HG03571 (cell line): ENCODE results near the gene OR4Q2.
"Not testable (repeated sequence)": the region's sequence is repeated elsewhere in the genome, so short reads cannot be mapped to it uniquely, and the experiment has no call there.

ENCODE experiments used
- ATAC-seq: cut with Tn5 transposase; IDR thresholded peaks from one replicate; pipeline ENCODE4 v1.9.1; 2021; ENCODE audit not compliant: unreplicated experiment

The OR4Q2 gene

GRCh38 chr14:20001863-20002262, at the start of gene OR4Q2:
Gene OR4Q2 (plus strand): TSS chr14:20002163.
- ATAC-seq, result no peak

DNA sequence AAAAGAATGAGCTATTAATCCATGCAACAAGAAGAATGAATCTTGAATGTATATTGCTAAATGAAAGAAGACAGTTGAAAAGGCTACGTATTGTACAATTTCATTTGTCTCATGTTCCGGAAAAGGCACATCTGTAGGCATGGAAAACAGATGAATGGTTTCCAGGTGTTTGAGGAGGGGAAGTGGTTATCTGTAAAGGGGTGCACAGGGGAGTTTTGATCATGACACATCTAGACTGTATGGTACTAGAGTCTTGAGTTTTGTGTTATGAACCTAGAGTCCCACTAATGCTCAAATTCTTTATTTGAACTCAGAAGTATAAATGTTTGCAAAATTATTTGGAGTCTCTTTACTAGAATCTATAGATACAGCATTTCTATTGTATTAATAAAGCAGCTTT, 32.2 kb upstream of the OR4Q2 start:
- not testable (repeated sequence) for ATAC-seq

GRCh38 chr14:19974844-19975243, 27.1 kb upstream of the OR4Q2 start:
- no peak for ATAC-seq

DNA sequence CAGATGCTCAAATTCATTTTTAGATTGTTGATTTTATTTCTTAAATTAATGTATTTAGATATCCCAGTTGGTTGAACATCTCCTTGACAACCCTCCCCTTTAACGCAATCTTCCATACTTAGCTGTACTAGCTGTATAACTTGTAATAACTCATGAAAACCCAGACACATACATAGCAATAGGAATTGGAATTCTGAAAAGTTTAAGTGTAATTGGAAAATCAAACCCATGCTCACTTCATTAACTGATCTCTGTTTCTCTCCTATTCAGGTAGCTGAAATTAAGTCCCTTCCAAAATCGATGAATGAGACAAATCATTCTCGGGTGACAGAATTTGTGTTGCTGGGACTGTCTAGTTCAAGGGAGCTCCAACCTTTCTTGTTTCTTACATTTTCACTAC, 26.7 kb upstream of the OR4Q2 start, which contains the start of gene OR4K15:
Gene OR4K15, plus strand, starts transcription at position 301 of the 400 bp plus-strand sequence. Its CDS starts 0 bp downstream, at position 301.
- ATAC-seq, result no peak

DNA sequence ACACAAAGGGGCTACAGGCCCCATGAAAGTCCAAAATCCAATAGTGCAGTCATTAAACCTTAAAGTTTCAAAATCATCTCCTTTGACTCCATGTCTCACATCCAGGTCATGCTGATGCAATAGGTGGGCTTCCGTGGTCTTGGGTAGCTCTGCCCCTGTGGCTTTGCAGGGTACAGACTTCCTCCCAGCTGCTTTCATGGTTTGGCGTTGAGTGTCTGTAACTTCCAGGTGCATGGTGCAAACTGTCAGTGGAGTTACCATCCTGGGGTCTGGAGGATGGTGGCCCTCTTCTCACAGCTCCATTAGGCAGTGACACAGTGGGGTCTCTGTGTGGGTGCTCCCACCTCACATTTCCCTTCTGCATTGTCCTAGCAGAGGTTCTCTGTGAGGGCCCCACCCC, 8.5 kb upstream of the OR4Q2 start:
- ATAC-seq, result no peak

GRCh38 chr14:20002319-20002718, 356 bp downstream of the OR4Q2 start:
- ATAC-seq, result no peak

DNA sequence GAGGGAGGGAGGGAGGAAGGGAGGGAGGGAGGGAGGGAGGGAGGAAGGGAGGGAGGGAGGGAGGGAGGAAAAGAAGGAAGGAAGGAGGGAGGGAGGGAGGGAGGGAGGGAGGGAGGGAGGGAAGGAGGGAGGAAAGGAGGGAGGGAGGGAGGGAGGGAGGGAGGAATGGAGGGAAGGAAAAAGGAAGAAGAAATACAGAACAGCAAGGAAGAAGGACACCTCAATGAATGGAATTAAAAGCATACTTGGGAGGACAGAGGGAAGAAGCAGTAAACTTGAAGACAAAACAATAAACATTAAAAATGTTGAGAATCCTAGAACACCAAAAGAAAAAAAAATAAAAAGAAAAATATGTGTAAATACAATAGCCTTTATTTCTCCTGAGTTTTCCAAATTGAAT, 6.2 kb downstream of the OR4Q2 start:
- no peak for ATAC-seq

DNA sequence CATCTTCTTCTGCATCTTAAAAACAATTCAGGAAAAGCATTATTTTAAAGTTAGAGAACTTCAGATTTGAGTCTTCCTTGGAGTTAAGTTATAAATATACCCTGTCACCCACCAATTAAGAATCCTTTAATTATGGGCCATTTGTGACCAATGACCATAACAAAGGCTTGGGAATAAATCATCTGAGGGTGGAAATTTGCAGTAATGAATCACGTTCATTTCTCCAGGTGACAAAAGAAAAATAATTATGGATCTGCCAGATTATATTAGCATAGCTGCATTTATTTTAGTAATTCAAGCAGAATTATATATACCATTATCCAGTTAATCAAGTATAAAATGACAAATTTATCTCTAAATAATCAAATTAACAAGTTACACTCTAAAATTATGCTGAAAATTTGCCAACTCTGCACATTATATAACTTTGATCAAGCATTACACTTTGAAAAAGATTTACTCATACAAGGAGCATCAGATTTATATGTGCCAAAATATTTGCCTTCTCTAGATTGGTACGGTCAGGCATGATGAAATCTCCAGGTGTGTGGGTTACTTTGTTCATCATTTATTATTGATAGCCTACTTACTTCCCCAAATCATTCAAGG, 17.4 kb downstream of the OR4Q2 start, which contains the start of gene OR4K14:
Gene OR4K14, minus strand, starts transcription at position 51 of the 609 bp plus-strand sequence. CDS start 4,114 bp downstream, outside the sequence.
- no peak for ATAC-seq

GRCh38 chr14:20031058-20031457, 29.1 kb downstream of the OR4Q2 start:
- ATAC-seq, result no peak

- ATAC-seq, result no peak
These were observed 33.5 kb downstream of the OR4Q2 start for GRCh38 chr14:20035449-20035848.

- no peak for ATAC-seq
These were observed 34.0 kb downstream of the OR4Q2 start, which contains the start of gene OR4K13 for GRCh38 chr14:20035938-20036337. Gene OR4K13 (minus strand): TSS chr14:20036038. CDS start chr14:20034758, 1,280 bp downstream.

- no peak for ATAC-seq
These were observed 42.3 kb downstream of the OR4Q2 start for GRCh38 chr14:20044243-20044642.

DNA sequence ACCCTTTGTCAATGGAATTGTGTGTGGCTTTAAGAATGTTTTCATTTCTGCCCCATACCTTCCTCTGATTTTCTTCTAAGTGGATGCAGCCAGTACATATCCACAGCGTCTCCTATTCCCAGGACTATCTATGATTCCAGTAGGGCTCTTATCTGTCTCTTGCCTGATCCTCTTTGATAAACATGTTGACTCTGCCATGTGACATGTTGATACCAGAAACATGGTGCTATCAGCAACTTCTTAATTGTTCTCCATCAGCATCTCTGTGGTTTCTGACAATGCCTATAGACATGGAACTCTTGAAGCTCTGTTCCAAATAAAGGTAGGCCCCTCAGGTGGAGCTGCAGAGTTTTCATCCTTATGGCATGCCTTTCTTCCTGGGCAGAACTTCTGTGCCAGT, 46.2 kb downstream of the OR4Q2 start:
- no peak for ATAC-seq
